Coronary artery (tissue), 2 donors: ENCODE data around the gene SETD3.

Experiments used
- DNase-seq: peaks from one replicate; pipeline ENCODE4 v3.0.0-alpha.2; 2017; ENCODE audit warnings: low spot score
- H3K27ac ChIP-seq, 2 donors: fragments of 200-600 bp; sonication (generic); one replicate each; pipeline ENCODE4 v1.5.1; 2016 to 2019
- H3K4me3 ChIP-seq: fragments of 200-600 bp; sonication (generic); 2 replicates; pipeline ENCODE4 v1.5.1; 2016; ENCODE audit warnings: mild to moderate bottlenecking, moderate library complexity
- TF ChIP-seq, protein P1 (sequence below): fragments of 200-600 bp; sonication (generic); IDR thresholded peaks from one replicate; pipeline ENCODE4 v1.5.1; 2019; ENCODE audit warnings: antibody characterized with exemption

Gene SETD3

DNA sequence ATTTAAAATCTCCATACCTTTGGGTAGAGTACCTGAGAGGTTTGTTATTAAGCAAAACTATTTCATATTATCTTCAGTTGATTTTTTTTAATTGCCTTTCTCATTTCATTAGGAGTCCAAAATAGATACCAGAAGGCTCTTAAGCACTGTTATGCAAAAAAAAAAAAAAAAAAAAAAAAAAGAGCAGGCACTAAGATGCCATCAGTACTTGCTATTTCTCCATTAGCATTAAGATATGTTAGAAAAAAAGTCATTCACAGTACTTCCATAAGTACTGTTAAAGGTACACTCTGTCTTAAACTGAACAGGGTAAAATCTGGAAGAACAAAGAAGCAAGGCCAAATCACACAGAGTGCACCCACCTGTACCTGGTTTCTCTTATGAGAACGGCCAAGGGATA, 57.2 kb downstream of the SETD3 start:
- no peak overlapping the region for H3K4me3 ChIP-seq
- no peak for DNase-seq
- no peak overlapping the region for H3K27ac ChIP-seq
- TF ChIP-seq, protein P1, sequence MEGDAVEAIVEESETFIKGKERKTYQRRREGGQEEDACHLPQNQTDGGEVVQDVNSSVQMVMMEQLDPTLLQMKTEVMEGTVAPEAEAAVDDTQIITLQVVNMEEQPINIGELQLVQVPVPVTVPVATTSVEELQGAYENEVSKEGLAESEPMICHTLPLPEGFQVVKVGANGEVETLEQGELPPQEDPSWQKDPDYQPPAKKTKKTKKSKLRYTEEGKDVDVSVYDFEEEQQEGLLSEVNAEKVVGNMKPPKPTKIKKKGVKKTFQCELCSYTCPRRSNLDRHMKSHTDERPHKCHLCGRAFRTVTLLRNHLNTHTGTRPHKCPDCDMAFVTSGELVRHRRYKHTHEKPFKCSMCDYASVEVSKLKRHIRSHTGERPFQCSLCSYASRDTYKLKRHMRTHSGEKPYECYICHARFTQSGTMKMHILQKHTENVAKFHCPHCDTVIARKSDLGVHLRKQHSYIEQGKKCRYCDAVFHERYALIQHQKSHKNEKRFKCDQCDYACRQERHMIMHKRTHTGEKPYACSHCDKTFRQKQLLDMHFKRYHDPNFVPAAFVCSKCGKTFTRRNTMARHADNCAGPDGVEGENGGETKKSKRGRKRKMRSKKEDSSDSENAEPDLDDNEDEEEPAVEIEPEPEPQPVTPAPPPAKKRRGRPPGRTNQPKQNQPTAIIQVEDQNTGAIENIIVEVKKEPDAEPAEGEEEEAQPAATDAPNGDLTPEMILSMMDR, result no peak

DNA sequence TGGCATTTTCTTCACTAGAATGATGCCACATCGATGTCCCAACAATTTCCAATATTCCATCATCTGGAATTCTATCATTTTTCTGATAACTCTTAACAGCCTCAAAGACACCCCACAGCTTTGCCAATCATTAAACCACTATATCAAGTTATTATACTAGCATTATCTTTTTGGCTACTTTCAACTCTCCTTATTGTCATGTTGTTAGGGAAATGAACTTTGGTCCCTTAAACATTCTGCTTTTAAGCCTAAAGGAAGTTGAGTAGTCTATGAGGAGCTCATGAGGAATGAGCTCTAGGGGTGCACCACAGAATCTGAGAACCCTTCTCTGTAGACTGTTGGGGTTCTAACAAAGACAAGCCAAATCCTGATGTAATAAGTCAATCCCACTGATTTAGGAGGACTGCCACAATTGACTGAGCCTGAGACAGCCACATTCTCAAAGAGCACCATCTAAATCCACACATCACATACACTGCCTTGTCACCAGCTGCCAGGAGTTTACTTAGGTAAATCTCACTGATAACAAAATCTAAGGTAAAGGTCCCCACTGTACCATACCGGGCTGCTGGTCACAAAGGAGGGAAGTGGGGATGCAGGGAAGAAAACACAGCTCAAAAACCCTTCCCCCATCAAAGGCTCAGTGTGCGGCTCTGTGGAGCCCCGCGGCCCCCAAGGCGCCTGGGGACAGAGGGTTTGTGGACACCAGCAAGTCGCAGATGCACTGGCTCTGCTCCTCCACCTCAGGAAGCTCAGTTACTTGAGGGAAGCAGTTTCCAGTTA, 58.2 kb downstream of the SETD3 start:
- TF ChIP-seq, protein P1, result no peak
- no peak overlapping the region for H3K27ac ChIP-seq

GRCh38 chr14:99420711-99421110, 59.9 kb downstream of the SETD3 start:
- no peak for DNase-seq
- Histone ChIP-seq H3K4me3 (no peak overlapping the region), H3K27ac (no peak overlapping the region)
- TF ChIP-seq, protein P1, result no peak

More for the DNA sequence above, 58.2 kb downstream of the SETD3 start:
- no peak overlapping the region for H3K4me3 ChIP-seq
- no peak for DNase-seq

DNA sequence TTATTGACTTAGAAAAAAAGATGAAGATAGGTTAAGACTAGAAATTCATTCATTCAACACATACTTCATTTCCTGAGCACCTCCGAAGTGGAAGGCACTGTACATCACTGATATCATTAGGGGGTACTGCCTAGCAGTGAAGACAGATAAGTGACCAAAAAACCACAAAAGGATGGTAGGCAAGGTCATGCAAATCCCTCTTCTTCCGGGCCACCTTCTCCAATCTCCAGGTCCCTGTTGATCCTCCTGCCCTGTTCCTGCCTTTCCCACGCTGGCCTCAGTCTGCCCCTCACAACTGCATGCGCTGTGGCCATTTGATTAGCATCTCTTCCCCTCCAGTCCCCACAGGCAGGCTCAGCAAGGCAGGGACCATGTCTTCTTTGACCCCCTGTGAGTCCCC, 60.8 kb downstream of the SETD3 start:
- Histone ChIP-seq H3K27ac (no peak overlapping the region), H3K4me3 (no peak overlapping the region)
- TF ChIP-seq, protein P1, result no peak
- DNase-seq, result no peak

GRCh38 chr14:99418242-99418641, 62.4 kb downstream of the SETD3 start:
- DNase-seq, result no peak
- no peak overlapping the region for H3K27ac ChIP-seq
- TF ChIP-seq, protein P1, result no peak
- no peak overlapping the region for H3K4me3 ChIP-seq

DNA sequence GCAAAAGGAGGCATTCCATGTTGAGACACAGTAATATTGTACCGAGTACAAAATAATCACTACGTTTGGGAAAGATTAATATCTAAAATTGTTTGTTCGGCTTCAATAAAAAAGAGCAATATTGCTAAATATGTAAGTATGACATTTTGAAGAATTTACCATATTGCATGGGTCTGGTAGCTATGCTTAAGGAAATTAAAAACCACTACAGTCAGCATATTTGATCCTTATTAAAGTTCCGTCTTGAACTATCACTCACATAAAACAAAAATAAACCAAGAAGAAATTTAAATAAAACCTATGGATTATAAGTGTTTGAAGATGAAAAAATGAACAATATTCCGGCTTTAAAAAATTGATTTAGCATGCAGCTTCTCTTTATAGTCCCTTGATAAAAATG, 63.8 kb downstream of the SETD3 start:
- H3K27ac ChIP-seq, result no peak overlapping the region
- TF ChIP-seq, protein P1, result no peak
- no peak overlapping the region for H3K4me3 ChIP-seq
- no peak for DNase-seq
